CD4-positive, alpha-beta T cell (primary cell): Measurements from ENCODE around the gene GDE1. TPM values are rescaled to one million over a fixed set of nuclear protein-coding genes. Genes with fewer than 3 reads are reported as not detected.

ENCODE experiments used
- ATAC-seq: fragments of 200-7000 bp; cut with Tn5 transposase; one replicate; pipeline ENCODE4 v1.10.0; 2022; ENCODE audit warnings: mild to moderate bottlenecking; ENCODE audit not compliant: poor library complexity
- CTCF ChIA-PET: fragments of 350-600 bp; sonication (Branson Sonifier 250); formaldehyde crosslinking; loops from one replicate; lab custom pipeline; 2021; ENCODE audit warnings: antibody characterized with exemption, inconsistent platforms; lab: Charles Lee
- POLR2A ChIA-PET: fragments of 350-600 bp; sonication (Branson Sonifier 250); formaldehyde crosslinking; loops from one replicate; lab custom pipeline; 2021; ENCODE audit warnings: antibody characterized with exemption, inconsistent platforms; lab: Charles Lee
- DNase-seq, 14 experiments: peaks; one replicate each; pipeline ENCODE4 v3.0.0-alpha.2; 2013 to 2020; ENCODE audit warnings: mixed read lengths in 2 of 14
- H3K27ac ChIP-seq, 2 donors: one replicate each; pipeline versions ENCODE4 v1.5.1 to v1.7.0; 2013; ENCODE audit warnings: low read length in 2 of 2, low read depth in 1 of 2, mild to moderate bottlenecking in 1 of 2
- H3K27me3 ChIP-seq, 2 experiments: 1 replicate in 1 of 2; 2 replicates in 1 of 2; pipeline versions ENCODE4 v1.6.1 to v1.7.0; 2013; ENCODE audit warnings: low read length in 2 of 2, control low read depth in 1 of 2, mild to moderate bottlenecking in 1 of 2, moderate library complexity in 1 of 2; ENCODE audit not compliant: insufficient read depth in 2 of 2, control insufficient read depth in 1 of 2
- H3K36me3 ChIP-seq: one replicate; pipeline ENCODE4 v1.6.1; 2013; ENCODE audit warnings: low read length, control low read depth; ENCODE audit not compliant: insufficient read depth
- H3K4me1 ChIP-seq: one replicate; pipeline ENCODE4 v1.6.1; 2013; ENCODE audit warnings: low read length, control low read depth; ENCODE audit not compliant: insufficient read depth
- H3K4me3 ChIP-seq: one replicate; pipeline ENCODE4 v1.5.1; 2013; ENCODE audit warnings: mild to moderate bottlenecking, low read length, moderate library complexity
- H3K9me3 ChIP-seq, 2 experiments: 1 replicate in 1 of 2; 2 replicates in 1 of 2; pipeline versions ENCODE4 v1.6.1 to v1.7.0; 2013; ENCODE audit warnings: low read length in 2 of 2, mild to moderate bottlenecking in 2 of 2, control low read depth in 1 of 2, moderate library complexity in 1 of 2; ENCODE audit not compliant: control insufficient read depth in 1 of 2, insufficient read depth in 1 of 2
- H3K27ac Mint-ChIP-seq: one replicate; pipeline ENCODE4 v1.8.0; 2020; ENCODE audit warnings: mixed read lengths
- H3K27me3 Mint-ChIP-seq: one replicate; pipeline ENCODE4 v1.8.0; 2021; ENCODE audit warnings: mixed read lengths
- H3K36me3 Mint-ChIP-seq: one replicate; pipeline ENCODE4 v1.8.0; 2021; ENCODE audit warnings: low read depth, mixed read lengths
- H3K4me1 Mint-ChIP-seq: one replicate; pipeline ENCODE4 v1.8.0; 2021; ENCODE audit warnings: low read depth, mixed read lengths
- H3K4me3 Mint-ChIP-seq: one replicate; pipeline ENCODE4 v1.8.0; 2020; ENCODE audit warnings: mild to moderate bottlenecking, mixed read lengths
- H3K9me3 Mint-ChIP-seq: one replicate; pipeline ENCODE4 v1.8.0; 2020; ENCODE audit warnings: mixed read lengths
- CTCF ChIP-seq: fragments of 200-600 bp; IDR thresholded peaks from one replicate; pipeline ENCODE4 v1.8.0; 2022; ENCODE audit warnings: antibody characterized with exemption, mild to moderate bottlenecking
- intact Hi-C, 2 experiments: fragments of 100-400 bp; cut with DNase I in 1 of 2; cut with micrococcal nuclease in 1 of 2; formaldehyde crosslinking; loops; one replicate each; pipeline versions ENCODE4 v1.15.1 to v1.9.0; 2023 to 2025; cut with DNase I, micrococcal nuclease
- total RNA-seq, 174 experiments: library from RNA in 2 of 174; stranded (reverse) in 2 of 174; gene quantifications; one replicate each; pipeline ENCODE4 v1.2.3 and lab custom pipeline; 2021 to 2026

The GDE1 gene
- total RNA-seq, 2 experiments from 2014 or later, result 22.0 to 22.2 TPM

- Mint-ChIP-seq H3K4me3 (peak overlapping the region; percentile 93), H3K36me3 (peaks cover 10% of the 10 kb centered on the region), H3K4me1 (peaks cover 28% of the 10 kb centered on the region), H3K9me3 (no peaks in the 10 kb centered on the region), H3K27me3 (no peaks in the 10 kb centered on the region), H3K27ac (peak overlapping the region; percentile 89)
- peak overlapping the region; percentile 88 for H3K4me3 ChIP-seq
- no peaks in the 10 kb centered on the region for H3K36me3 ChIP-seq
- intact Hi-C loops, result loop anchor here (1.0 to 10.0 kb wide), 6 partner anchors 33 to 1949 kb away; partner anchors contain the start of genes COQ7 (in 2 of the 2), CCP110 (in 1 of the 2), RPS15A (in 1 of the 2) and THUMPD1 (in 1 of the 2)
- H3K9me3 ChIP-seq, result no peaks in the 10 kb centered on the region
- peaks cover 22% of the 10 kb centered on the region for H3K4me1 ChIP-seq
- POLR2A ChIA-PET, result interaction anchor here (0.7 to 3.1 kb wide), 11 partner anchors 11 to 766 kb away, joined by 4 to 65 read pairs (median 10); partner anchors contain the start of genes ARL6IP1, CCP110, COQ7 and GDE1
- no peak for TF ChIP-seq CTCF
- peak overlapping the region; percentile 75 to 88 for H3K27ac ChIP-seq
- no peak for ATAC-seq
- DNase-seq, result peak in 5 of 14 experiments; percentile 2 to 62 (median 11)
- no peaks in the 10 kb centered on the region for H3K27me3 ChIP-seq
- CTCF ChIA-PET, result interaction anchor here (0.8 to 3.6 kb wide), 19 partner anchors 8 to 755 kb away, joined by 3 to 40 read pairs (median 5); partner anchors contain the start of genes ARL6IP1, CCP110, GDE1 and IQCK
Observed at GRCh38 chr16:19555938-19556771, 34.3 kb upstream of the GDE1 start.

GRCh38 chr16:19555186-19555937 is 33.5 kb upstream of the GDE1 start, which contains the start of gene VPS35L:
Gene VPS35L (plus strand): TSS chr16:19555703. CDS start chr16:19555730, 27 bp downstream.
- peak within 1 kb of the TSS; percentile 93 for H3K4me3 Mint-ChIP-seq
- intact Hi-C loops, result loop anchor here (1.0 to 10.0 kb wide), 6 partner anchors 32 to 1949 kb away; partner anchors contain the start of genes COQ7 (in 2 of the 2), CCP110 (in 1 of the 2), RPS15A (in 1 of the 2) and THUMPD1 (in 1 of the 2)

More at GRCh38 chr16:19555186-19555937, 33.5 kb upstream of the GDE1 start, which contains the start of gene VPS35L:
- no peaks in the 10 kb centered on the region for H3K27me3 Mint-ChIP-seq
- Histone ChIP-seq H3K9me3 (no peaks in the 10 kb centered on the region), H3K27ac (peak within 1 kb of the TSS; percentile 75 to 88), H3K36me3 (no peaks in the 10 kb centered on the region), H3K27me3 (no peaks in the 10 kb centered on the region), H3K4me1 (peaks cover 22% of the 10 kb centered on the region), H3K4me3 (peak within 1 kb of the TSS; percentile 88)
- TF ChIP-seq CTCF, result peak; percentile 76
- DNase-seq, result peak; percentile 89 to 99 (median 96)
- H3K4me1 Mint-ChIP-seq, result peaks cover 28% of the 10 kb centered on the region
- peak within 1 kb of the TSS; percentile 89 for H3K27ac Mint-ChIP-seq
- ATAC-seq, result peak; percentile 96
- ChIA-PET CTCF (interaction anchor here (0.9 to 3.6 kb wide), 19 partner anchors 8 to 754 kb away, joined by 3 to 40 read pairs (median 5); partner anchors contain the start of genes ARL6IP1, CCP110, COQ7 and GDE1), POLR2A (interaction anchor here (0.6 to 3.1 kb wide), 15 partner anchors 10 to 765 kb away, joined by 3 to 65 read pairs (median 5); partner anchors contain the start of genes ARL6IP1, CCP110, COQ7 and GDE1)
- peaks cover 10% of the 10 kb centered on the region for H3K36me3 Mint-ChIP-seq
- H3K9me3 Mint-ChIP-seq, result no peaks in the 10 kb centered on the region
